Glomerular visceral epithelial cell (primary cell): ENCODE data around the gene PRKAR1A.
"Not testable (repeated sequence)": the region's sequence is repeated elsewhere in the genome, so short reads cannot be mapped to it uniquely, and the experiment has no call there.

Experiments
- DNase-seq: peaks from one replicate; pipeline ENCODE4 v3.0.0-alpha.2; 2016; ENCODE audit errors: extremely low spot score

The PRKAR1A gene

GRCh38 chr17:68579194-68579927 lies 67.1 kb downstream of the PRKAR1A start:
- no peak for DNase-seq

- DNase-seq, result no peak
Measured at GRCh38 chr17:68580236-68580770, 68.1 kb downstream of the PRKAR1A start.

- no peak for DNase-seq
Measured at GRCh38 chr17:68581863-68582645, 69.8 kb downstream of the PRKAR1A start.

GRCh38 chr17:68582867-68583266 lies 70.6 kb downstream of the PRKAR1A start:
- not testable (repeated sequence) for DNase-seq

- DNase-seq, result no peak
Measured at GRCh38 chr17:68584581-68585303, 72.5 kb downstream of the PRKAR1A start.

GRCh38 chr17:68585643-68586042 lies 73.4 kb downstream of the PRKAR1A start:
- no peak for DNase-seq

- no peak for DNase-seq
Measured at GRCh38 chr17:68587026-68587425, 74.8 kb downstream of the PRKAR1A start.

- no peak for DNase-seq
Measured at GRCh38 chr17:68587847-68588246, 75.6 kb downstream of the PRKAR1A start.

GRCh38 chr17:68588362-68588761 lies 76.1 kb downstream of the PRKAR1A start:
- DNase-seq, result no peak

- DNase-seq, result no peak
Measured at GRCh38 chr17:68589086-68589485, 76.9 kb downstream of the PRKAR1A start.

GRCh38 chr17:68591583-68591982 lies 79.4 kb downstream of the PRKAR1A start:
- no peak for DNase-seq

GRCh38 chr17:68592009-68592408 lies 79.8 kb downstream of the PRKAR1A start:
- DNase-seq, result no peak

- DNase-seq, result no peak
Measured at GRCh38 chr17:68592682-68593641, 80.7 kb downstream of the PRKAR1A start.

GRCh38 chr17:68594552-68594951 lies 82.3 kb downstream of the PRKAR1A start:
- DNase-seq, result no peak

GRCh38 chr17:68595496-68595895 lies 83.3 kb downstream of the PRKAR1A start:
- no peak for DNase-seq

GRCh38 chr17:68595986-68596385 lies 83.8 kb downstream of the PRKAR1A start:
- DNase-seq, result no peak

- DNase-seq, result no peak
Measured at GRCh38 chr17:68596411-68596945, 84.2 kb downstream of the PRKAR1A start.

GRCh38 chr17:68598074-68598473 lies 85.8 kb downstream of the PRKAR1A start:
- no peak for DNase-seq

GRCh38 chr17:68598545-68598961 lies 86.3 kb downstream of the PRKAR1A start:
- no peak for DNase-seq

GRCh38 chr17:68599091-68599490 lies 86.9 kb downstream of the PRKAR1A start:
- no peak for DNase-seq
